ENCODE data around the gene LARP4.

DNA sequence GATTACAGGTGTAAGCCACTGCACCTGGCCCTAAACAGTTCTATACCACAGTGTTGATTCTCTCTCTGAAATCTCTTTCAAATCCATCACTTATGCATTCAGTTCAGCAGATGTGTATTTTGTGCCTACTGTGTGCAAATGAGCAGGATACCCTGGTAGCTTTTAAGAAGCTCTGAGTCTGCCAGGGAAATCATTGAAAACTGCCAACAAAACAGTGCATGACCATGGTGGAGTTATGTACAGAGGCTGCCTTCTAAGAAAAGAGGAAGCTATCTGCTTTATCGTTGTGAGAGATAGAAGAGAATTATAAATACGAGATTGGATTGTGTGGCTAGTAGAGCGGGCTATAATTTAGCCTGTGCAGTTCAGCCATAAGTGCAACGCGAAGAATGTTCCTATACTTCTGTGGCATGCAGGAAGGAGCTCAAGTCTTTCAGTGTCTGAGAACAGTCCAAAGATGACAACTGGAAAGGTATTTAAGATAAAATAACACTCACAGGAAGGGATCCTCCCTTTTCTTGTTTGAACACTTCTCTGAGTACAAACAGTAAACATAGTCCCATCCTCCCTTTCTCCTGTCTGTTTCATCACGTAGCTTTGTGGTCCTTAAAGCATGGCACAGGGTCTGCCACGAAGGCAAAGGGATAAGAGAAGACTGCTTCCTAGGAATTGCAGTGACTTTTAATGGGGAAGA is 108.4 kb downstream of the LARP4 start:
- TF ChIP-seq, protein P1, sequence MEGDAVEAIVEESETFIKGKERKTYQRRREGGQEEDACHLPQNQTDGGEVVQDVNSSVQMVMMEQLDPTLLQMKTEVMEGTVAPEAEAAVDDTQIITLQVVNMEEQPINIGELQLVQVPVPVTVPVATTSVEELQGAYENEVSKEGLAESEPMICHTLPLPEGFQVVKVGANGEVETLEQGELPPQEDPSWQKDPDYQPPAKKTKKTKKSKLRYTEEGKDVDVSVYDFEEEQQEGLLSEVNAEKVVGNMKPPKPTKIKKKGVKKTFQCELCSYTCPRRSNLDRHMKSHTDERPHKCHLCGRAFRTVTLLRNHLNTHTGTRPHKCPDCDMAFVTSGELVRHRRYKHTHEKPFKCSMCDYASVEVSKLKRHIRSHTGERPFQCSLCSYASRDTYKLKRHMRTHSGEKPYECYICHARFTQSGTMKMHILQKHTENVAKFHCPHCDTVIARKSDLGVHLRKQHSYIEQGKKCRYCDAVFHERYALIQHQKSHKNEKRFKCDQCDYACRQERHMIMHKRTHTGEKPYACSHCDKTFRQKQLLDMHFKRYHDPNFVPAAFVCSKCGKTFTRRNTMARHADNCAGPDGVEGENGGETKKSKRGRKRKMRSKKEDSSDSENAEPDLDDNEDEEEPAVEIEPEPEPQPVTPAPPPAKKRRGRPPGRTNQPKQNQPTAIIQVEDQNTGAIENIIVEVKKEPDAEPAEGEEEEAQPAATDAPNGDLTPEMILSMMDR (conservative IDR thresholded peaks at IDR 0.05 in 1 of 2, IDR thresholded peaks at IDR 0.05 in 1 of 2; ENCODE audit: extremely low read depth in 1 of 2, insufficient read depth in 1 of 2, low read depth in 1 of 2, low read length in 2 of 2) = no peak
- TF ChIP-seq EZH2 (IDR thresholded peaks at IDR 0.05; ENCODE audit: borderline replicate concordance, low read length) = no peak

All from mammary epithelial cell (primary cell).